ENCODE measurements around the gene TSPAN31.

The TSPAN31 gene

DNA sequence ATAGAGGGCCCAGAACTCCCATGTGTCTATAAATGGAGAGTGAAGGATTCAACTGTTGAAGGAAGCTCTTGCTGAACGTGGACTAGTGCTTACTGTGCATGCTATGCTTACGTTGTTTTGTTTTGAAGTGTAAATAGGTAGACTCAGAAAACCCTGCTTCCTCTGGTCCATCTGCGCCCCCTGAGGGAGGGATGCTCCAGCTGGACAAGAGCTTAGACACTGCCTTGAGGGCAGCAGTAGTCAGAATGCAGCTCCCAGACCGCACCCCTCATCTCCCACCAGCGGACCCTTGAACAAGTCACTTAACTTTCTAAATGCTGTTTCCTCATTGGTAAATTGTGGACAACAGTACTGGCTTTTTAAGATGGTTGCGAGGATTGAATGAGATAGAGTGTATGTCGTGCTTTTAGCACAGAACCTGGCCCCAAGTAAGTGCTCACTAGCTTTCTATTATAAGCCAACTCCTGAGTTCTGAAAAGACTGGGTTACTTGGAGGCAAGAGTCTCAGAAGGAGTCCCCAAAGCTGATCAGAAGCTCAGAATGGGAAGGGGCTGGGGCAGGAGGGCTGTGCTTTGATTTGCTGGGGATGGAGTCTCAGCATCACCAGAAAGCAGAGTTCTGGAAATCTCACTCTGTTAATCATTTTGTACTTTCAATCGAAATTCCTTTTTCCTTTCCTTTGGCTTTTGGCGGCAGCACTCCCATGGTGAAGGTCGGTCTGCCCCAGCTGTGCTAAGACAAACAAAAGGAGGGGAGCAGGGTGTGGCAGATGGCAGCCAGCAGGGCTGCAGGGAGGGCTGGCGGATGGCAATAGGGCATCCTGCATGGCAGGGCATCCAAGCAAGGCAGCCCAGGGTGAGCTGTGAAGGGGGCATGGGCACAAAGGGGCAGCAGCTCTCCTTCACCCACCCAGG lies 21.9 kb upstream of the TSPAN31 start:
- DNase-seq: no peak

DNA sequence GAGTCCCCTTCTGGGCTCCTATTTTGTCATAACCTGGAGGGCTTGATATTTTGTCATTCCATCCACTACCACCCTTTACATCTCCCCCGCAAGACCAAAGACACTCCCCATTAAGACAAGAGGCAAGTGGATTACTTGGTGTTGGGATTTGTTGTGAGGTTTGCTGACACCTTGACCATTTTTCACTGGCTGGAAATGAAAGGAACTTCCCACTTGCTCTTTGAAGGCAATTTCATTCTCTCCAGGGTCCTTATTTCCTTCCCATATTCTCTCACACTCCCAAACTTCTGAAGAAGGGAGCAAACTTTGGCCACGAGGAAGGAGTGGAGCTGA lies 21.2 kb upstream of the TSPAN31 start:
- DNase-seq: no peak

DNA sequence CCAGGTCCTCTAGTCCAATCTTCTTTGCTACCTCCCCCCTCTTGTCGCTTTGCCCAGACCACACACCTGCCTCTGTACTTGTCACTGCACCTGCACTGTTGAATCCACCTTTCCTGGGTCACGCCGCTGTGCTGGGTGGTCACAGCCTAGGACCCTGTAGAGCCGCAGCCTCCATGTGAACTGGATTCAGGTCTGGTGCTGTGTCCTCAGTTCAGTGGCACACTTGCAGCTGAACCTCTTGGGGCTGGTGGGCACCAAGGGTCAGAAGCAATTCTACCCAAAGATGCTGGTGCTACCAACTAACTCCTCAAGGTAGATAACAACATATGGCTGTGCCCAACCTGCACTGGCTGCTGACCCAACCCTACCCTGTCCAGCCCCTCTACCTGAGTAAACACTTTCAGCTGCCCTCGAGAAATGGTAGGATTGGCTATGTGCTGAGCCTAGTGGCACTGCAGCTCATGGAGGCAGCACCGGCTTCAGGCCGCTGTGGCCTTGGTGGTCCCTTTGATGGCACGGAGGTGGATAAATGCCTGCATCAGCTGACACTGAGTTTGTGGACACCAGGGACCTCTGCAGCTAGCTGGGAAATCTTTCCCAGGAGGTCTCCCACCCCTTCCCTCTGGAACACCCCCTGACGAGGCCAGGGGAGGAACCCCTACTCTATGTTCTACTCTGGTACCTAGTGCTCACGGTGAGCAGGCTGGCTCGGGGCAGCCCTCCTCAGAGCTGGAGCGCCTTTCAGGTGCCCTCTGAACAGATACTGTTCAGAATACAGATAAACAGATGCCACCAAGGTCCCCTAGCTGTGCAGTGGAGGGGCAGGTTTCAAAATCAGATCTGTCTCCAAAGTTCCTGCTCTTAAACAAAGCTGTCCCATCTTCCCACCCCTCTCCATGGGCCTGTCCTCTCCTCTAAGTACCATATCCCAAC lies 20.6 kb upstream of the TSPAN31 start:
- no peak for DNase-seq

DNA sequence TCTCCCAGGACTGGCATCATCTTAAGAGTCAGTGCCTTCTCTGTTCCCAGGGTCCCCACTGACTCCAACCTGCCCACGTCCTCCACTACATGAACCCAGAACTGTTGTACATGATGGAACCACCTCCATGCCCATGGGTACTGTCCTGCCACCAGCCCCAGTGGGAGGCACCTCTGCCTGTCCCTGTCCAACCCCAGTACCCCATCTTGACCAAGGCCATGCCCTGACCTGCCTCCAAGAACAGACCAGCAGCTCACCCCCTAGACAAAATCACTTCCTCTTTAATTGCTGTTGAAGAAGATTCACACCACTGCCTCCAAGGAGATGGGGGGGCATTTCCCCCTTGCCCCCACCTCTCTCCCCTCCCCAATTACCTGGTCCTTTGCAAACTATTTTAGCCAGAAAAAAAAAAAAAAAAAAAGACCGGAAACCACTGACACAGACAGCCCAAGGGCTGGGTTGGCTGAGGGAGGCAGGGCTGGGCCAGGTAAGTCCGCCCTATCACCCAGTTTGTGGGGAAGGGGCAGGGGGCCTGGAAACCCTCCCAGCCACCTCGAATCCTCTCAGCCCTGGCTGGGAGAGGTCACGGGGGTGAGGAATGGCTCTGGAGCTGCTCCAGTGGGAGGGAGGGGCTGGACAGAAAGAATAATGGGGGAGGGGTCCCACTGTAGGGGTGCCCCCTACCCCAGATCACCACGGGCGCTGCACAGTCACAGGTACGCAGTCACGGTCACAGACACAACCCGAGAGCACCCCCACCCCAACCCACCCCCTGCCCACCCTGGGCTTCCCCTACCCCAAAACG lies 19.7 kb upstream of the TSPAN31 start:
- DNase-seq: no peak

DNA sequence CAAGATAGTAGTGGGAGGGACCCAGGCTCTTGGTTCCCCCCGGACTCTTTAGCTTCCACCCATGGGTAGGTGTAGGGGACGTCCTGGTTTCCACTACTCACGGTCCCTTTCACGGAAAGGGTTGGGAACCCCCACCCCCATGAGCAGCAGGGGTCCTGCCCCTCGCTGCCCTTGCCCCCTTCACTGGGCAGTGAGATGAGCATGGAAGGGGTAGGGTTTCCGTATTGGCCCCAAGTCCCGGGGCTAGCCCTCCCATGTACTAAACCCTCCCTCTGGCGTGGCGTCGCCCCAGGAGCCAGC lies 19.0 kb upstream of the TSPAN31 start:
- no peak for DNase-seq

DNA sequence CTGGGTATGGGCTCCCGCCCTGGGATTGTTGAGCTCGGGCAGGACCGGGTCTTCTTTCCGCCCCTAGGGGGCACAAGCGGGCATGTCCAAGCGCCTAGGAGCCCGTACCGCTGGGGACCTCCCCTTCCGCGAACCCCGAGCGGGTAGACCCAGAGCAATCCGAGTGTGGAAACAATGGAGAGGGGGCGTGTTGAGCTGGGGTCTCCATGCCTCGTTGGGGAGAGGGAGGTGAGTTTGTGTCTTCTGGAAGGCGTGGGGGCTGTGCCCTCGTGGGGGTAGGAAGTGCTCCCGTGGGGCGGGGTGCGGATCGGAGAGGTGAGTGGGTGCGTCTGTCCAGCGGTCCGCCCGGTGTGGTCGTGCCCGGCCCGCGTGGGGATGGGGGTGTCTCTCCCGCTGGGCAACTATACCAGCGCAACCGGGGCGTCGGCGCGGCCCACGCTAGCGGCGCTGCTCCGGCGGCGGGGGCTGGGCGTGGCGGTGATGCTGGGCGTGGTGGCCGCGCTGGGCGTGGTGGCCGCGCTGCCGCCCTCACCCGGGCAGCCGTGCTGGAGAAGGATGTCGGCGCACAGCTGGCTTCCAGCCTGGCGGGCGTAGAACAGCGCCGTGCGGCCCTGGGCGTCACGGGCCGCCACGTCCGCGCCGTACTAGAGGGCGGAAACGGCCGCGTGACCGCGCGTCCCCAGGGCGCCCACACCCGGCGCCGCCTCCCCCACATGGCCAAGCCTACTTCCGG lies 18.5 kb upstream of the TSPAN31 start:
- DNase-seq: peak; percentile 79

DNA sequence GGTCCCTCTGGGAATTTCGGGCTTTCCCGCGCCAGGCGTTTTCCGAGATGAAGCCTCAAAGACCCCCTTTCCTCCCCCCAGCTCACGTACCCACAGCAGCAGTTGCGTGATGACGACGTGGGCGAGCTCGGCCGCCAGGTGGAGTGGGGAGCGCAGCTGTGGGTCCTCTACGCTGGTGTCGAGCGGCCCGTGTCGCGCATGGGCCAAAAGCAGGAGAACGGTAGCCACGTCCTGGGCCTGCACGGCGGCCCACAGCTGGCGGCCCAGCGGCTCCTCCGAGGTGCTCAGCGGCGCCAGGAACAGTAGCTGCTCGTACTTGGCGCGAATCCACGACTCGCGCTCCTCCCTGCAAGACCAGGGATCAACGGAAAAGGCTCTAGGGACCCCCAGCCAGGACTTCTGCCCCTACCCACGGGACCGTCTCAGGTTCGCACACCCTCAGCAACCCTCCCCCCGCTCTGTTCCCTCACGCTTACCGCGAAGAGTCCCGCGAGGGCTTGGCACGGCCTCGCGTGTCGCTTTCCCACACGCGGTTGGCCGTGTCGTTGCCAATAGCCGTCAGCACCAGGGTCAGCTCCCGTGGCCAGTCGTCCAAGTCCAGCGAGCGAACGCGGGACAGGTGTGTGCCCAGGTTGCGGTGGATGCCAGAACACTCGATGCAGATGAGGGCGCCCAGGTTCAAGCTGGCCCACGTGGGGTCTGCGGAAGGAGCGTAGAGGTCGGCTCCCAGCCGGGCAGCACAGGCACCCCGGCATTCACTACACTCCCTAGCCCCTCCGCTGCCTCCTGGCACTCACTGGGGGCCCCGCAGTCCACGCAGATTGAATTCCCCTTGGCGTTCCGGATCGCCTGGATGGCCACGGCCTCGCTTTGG lies 17.7 kb upstream of the TSPAN31 start:
- no peak for DNase-seq

DNA sequence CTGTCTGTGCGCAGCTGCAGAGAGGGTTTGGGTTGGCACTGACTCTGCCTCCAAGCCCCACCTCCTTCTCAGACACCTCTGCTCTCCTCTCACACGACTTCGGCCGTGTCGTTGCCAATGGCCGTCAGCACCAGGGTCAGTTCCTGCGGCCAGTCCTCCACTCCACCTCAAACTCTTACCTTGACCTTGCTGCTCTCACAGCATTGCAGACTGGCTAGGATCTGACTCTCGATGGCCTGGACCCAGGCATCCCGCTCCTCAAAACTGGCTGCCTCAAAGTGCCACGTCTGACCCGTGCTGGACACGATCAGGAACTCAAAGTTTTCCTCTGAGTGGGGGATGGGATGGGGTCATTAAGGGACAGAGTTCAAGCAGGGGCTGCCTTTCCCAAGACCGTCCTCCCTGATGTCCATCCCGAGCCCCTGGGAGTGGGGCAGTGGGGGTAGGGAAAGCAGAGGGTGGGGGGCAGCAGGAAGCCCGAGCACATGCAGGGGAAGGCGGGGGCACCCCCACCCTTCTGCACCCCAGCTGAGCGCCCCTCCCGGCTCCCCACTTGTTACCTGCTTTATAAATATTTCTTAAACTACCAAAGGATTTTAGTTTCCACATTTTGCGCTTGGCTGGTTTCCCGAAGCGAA lies 17.0 kb upstream of the TSPAN31 start:
- DNase-seq: no peak

DNA sequence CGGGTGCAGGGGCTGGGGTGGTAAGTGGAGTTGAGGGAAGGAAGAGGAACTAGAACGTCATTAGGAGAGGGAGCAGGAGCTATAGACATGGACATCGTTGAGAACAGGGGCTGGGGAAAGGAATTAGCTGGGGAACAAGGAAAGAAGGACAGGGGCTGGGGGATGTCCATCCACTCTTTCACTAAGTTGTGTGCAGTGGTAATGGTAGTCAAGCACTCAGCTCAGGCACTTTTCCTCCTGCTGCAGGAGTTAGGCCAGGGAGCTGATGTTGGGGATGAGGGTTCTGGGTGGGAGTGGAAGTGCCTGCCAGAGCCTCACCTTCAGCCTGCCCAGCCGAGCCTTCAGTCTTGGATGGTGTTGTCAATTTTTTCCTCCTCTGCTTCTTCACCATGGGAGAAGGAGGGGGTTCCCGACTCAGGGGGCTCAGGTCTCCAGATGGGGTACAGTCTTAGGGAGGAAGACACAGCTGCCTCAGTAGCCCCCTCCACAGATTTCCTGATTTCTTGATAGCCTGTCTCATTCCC lies 15.5 kb upstream of the TSPAN31 start:
- no peak for DNase-seq

DNA sequence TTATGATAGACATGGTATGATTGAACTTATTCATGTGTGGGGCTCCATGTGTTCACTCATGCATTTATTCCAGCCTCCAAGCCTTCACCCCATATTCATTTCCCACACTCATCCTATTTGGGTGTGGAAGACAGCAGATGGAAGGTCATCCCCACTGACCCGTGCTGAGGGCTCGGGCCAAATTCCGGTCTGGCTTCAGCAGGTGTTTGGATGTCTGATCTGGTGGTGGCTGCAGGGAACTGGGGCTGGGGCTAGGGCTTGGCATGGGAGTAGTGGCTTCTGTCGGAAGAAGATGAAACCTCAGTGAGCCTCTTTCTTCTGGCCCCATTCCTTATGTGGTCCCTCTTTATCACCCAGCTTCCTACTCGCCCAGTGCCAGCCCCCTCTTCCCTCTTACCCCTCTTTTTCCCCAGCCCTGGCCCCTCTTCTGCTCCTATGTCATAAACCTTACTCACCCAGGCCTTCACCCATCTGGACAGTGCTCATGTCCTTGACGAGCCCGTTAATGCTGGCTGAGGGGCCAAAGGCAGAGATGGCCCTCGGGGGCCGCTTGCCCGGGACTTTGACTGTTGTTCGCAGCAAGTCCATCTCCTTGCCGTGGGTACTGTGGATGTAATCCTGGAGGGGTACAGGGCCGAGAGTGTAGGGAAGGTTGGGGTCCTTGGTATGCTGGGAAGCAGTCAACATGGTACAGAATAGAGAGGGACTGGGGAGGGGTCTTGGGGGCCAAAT lies 14.3 kb upstream of the TSPAN31 start:
- DNase-seq: no peak

DNA sequence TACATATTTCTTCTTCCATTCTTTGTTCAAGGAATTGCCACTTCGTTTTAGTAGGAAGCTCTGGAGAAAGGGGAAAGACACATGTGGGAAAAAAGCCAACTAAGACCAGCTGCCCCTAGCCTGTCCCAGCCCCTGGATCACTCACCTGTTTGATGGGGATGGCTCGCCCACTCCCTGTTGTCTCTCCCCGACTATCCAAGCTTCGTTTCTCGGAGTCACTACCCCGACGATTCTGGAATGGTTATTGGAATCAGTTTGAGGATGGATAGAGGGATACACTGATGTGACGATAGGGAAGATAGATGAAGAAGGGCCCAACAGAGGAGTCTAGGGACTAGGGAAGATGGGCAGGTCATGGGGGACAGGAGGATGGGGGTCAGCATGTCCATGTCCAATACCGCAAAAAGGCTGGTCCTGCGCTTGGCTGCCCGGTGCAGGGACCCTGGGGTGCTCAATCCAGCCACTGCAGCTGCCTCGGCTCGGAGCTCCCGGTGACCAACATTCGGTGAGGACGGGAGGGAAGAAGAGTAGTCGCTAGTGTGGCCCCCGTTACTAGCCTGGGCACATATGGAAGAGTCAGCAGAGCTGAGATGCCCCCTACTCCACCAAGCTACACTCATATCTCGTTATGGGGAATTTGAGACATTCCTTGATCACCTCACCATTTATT lies 13.3 kb upstream of the TSPAN31 start:
- no peak for DNase-seq

DNA sequence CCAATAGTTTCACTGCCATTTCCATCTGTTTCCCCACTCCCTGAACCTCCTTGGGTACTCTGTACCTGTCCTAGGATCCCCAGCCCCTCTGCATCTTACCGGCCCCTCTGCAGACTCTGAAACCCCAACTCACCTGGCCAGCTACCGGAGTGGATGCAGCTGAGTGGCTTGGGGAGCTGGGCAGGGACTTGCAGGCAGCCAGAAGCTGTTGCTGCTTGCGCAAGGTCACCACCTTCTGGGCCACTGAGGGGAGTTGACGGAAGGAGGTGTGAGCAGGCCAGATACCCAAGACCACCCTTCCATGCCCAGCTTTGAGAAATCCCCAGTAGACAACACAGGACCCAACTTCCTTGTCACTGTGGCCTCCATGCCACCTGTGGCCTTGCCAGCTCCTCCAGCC lies 12.6 kb upstream of the TSPAN31 start:
- no peak for DNase-seq

DNA sequence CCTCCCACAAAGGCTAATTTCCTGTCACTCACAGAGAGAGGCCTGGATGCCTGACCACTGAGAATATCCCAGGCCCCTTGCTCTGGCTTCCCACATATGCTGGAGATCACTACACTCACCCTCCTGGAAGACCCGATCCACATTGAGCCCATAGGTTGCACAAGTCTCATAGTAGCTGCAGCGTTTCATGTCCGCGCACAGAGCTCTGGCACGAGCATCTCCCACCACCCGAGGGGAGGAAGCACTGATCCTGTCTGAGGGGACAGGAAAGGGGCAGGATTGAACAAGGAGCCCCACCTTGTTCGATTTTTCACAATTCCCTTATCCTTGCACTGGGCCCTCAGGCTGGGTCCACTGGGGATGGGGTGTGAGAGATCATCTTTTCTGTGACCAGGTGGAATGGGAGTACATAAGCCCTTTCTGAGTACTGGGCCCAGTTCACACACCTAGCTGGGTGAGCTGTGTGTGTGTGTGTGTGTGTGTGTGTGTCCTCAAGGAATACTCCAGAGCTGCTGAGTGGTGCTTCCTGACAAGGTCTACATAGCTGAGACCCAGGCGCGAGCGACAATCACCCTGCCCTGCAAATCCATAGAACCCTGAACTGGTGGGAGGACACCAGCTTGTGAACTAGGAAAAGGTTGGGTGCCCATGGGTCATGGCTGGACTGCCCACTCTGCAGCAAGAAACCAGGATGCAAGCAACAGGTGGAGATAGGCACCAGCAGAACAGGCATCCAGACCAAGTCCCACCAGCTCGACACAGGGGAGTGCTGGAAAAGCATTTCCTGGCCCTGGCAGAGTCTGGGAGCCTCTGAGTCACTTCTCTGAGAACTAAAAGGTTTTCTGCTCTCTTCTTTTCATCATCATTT lies 11.9 kb upstream of the TSPAN31 start:
- no peak for DNase-seq

DNA sequence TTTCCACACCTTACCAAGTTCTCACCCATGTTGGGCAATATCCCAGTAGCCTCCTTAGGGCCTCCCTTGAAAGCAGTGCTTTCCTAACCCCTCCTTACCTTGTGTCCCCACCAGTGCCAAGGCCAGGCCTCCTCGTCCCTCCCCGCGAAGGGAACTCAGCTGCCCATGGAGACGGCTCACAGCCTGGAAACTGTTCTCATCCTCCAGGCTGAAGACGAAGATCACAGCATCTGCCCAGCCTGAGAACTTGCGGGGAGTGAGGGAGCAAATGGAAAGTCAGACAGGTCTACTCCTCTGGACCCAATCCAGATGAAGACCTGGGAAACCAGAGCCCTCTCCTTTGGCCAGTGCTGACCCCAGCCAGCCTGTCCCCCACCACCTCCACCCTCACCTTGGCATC lies 10.9 kb upstream of the TSPAN31 start:
- no peak for DNase-seq

DNA sequence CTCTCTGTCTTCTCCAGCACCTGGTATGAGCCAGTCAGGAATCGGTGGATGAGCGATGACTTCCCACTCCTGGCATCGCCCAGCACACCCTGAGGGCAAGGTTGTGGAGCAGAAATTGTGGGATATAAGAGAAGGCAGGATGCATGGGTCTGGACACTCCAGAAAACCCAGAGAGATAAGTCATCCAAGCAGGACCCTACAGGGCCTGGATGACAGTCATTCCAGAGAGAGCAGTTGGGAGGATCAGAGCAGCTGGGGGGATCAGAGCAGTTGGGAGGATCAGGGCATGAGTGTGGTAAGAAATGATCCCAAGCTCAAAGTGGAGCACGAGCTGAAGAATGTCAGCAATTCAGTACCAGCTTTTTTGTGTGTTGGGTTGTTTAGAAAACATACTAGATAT lies 10.2 kb upstream of the TSPAN31 start:
- DNase-seq: no peak

DNA sequence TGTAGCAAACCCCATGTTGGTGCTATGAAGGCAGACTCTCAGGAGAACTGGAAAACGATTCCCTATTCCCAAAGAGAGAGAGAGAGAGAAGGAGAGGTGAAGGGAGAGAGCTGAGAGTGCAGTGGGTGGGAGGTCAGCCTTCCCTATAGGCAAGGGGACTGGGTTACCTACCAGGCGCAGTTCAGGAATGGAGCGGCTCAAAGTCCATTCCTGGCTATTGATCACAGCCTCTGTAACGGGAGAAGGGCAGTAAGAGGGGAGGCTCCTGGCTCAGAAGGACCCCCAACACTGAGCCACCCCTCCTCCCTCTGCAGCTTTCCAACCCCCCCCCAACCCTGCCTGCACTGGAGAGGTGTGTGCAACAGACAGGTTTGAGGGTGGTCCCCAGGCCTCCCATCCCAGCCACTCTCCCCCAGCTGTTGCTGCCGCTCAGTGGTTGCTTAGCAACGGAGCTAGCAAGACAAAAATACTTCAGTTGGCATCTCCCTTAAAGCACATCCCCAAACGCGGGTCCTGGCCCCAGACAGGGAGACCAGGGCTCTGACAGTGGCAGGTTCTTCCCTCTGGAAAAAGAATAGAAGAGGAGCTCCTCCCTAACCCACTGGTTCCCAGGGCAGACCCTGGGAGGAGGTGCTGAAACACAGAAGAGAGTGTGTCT lies 9.5 kb upstream of the TSPAN31 start:
- DNase-seq: peak; percentile 54

DNA sequence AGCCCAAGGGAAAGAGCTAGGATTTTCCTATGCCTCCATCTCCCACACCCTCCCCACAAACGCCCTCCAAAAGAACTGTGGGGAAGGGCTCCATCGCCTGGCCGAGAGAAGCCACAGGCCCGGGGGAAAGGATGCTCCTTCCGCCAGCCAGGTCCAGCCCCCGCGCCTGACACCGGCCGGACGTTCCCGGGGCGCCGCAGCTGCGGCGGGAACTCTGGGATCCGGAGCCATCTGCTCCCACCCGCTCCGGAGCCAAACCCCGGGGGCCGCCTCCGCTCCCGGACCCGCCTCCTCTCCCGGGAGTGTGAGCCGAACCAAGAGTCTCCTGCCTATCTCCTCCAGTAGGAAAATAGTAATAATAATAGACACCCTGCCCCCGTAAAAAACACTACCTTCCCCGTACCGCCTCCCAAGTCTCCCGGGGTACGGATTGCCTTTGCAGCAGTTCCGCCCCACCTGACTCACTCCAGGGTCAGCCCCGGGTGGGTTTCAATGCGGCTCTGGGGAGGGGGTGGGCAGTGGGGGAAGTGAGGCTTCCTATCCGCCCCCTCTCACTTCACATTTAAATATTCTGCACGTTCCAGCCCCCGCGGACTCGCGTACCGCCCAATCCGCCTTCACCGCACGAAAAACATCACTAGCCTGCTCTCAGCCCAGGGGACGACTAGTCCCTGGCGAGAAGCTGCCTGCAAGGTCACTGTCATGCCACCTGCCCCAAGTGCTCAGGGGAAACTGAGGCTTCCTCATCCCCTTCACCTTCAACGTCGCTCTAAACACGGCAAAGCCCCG lies 8.7 kb upstream of the TSPAN31 start:
- DNase-seq: peak; percentile 55

Measured in NCI-H748 treated with DMSO at 0.1 percent for 48 hours (cell line).